Stimulated activated CD4-positive, alpha-beta T cell treated with anti-CD3 and anti-CD28 coated beads, Interleukin-1b, Interleukin-23, amount 100 ng/mL, for 1 hour (primary cell): ENCODE data around the gene TIFAB.
"Not testable (repeated sequence)": the region's sequence is repeated elsewhere in the genome, so short reads cannot be mapped to it uniquely, and the experiment has no call there.

ENCODE experiments used
- DNase-seq, 2 donors: peaks; one replicate each; pipeline ENCODE4 v3.0.0-alpha.2; 2020; ENCODE audit warnings: low read depth in 2 of 2

The TIFAB gene, protein sequence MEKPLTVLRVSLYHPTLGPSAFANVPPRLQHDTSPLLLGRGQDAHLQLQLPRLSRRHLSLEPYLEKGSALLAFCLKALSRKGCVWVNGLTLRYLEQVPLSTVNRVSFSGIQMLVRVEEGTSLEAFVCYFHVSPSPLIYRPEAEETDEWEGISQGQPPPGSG

DNA sequence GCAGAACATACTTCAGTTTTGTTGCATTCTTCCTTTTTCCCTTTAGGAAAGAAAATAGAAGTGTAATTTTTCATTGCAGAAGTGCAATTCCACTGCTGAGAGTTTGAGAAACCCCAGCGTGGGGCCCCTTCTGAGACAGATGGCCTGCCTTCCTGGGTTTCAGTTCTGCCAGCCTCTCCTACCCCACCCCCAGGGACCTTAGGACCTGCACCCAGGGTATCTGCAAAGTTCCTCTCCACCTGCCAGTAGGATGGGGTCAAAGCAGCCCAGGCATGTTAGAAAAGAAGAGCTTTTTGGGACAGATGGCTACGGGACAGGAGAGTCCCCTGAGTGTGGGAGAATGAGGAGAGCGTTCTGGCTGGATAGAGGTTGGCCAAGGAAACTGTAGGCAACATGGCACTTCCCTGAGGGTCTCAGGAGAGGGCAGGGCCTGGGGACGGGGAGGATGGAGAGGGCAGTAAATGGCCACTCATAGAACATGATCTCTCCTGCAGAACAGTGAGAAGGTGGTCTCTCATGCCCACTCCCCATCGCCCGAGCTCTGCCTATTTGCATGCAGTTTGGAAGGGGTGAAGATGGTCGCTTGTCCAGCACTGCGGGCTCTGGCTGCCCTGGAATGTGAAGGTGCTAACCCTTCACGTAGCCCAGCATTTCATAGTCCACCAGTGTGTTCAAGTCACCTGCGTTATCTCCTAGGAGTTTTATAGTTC is at the start of gene TIFAB:
Gene TIFAB, minus strand, starts transcription at position 31 of the 710 bp plus-strand sequence. CDS start 2,412 bp downstream, outside the sequence.
- DNase-seq: no peak

DNA sequence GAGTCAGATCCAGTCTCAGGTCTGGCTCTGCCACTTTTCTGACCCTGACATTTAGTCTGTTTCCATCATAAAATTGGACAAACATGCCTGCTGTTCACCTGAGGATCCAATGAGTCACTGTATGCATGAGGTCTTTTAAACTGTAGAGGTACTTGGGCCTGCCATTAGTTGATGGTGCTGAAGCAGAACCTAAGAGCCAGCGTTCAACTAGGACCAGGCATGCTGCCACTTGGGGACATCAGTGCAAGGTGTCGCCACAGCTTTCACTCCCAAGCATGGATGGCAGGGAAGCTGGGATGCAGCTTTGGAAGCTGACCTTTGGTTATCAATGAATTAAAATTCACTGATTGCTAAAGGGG is 46.5 kb upstream of the TIFAB start:
- no peak for DNase-seq

DNA sequence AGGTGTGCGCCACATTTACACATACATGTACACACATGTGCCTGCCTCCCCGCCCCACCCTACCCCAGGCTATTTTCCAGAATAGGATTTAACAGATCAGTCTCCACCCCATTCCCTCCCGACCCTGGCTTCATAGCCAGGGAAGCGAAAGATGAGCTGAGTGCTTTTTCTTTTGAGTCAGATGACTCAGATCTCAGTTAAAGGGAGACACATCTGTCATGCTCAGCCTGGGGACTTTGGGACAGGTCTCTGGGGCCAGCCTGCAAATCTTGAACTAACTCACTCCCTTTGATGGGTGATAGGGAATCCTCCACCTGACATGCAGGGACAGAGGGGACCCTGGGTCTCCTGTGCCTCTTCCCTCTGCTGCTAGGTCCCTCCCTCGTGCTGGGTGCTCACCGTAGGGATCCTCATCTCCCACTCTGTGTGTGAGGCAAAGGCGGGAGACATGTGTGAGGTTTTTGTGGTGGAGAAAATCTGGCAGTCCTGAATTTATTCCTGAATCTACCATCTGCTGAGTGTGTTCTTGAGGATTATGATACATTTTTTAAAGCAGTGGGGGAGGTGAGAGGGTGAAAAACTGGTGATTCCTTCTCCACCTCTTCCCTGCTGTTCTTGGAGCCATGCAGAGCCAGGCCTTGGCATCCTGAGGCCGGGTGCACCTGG is 46.0 kb upstream of the TIFAB start:
- no peak for DNase-seq

DNA sequence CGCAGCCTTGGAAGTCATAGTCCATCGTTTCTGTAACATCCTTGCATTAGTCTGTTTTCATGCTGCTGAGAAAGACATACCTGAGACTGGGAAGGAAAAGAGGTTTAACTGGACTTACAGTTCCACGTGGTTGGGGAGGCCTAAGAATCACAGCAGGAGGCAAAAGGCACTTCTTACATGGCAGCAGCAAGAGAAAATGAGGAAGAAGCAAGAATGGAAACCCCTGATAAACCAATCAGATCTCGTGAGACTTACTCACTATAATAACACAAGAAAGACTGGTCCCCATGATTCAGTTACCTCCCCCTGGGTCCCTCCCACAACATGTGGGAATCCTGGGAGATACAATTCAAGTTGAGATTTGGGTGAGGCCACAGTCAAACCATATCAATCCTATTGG is 43.4 kb upstream of the TIFAB start:
- DNase-seq: not testable (repeated sequence)

DNA sequence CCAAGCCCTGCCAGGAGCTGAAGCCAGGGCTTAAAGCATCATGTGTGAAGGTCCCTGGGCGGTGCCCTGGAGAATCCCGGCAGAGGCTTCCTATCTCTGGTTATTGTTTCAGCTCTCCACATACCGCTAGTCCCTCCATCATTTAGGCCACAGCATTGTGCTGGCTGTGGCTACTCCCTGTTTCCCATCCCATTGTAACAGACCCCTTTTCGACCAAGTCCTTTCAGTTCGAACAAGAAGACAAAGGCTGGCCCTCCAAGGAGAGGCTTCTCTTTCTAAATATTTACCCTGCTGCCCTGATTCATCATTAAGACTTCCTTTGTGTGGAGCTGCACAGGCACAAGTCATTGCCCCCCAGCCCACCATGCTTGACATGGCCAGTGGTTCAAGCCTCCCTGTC is 42.0 kb upstream of the TIFAB start:
- no peak for DNase-seq

DNA sequence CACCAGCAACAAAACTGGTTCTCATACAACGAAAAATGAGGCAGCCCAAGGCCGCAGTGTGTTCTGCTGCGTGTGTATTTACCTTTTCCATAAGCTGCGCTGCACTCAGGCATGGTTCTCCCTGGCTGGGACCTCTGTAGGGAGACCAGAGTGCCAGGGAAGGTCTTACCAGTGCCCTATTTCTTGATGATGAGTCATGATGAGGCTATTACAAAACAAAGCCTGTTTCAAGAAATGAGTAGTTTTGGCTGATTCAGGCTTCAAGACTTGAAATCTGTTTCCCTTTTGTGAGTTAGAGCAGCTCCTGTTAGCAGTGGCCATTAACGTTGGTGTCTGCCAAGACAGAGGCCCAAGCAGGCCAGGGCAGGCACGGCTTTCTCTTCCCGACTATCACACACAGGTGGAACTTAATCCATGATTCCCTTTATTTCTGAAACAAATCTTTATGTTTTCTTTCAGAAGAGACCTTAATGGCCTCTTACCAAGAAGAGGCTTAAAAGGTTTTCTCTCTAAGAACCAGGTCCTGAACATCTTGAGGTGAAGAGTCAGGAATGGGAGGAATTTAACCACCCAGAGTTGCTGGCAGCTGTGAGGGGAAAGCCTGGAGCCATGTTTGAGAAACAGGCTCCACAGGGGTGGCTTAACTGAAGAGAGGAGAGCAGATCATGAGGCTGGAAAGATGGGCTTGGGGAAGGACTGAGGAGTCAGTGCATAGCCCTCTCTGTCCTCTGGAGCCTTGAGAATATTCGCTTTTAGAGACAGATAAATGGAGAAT is 41.4 kb upstream of the TIFAB start:
- no peak for DNase-seq

DNA sequence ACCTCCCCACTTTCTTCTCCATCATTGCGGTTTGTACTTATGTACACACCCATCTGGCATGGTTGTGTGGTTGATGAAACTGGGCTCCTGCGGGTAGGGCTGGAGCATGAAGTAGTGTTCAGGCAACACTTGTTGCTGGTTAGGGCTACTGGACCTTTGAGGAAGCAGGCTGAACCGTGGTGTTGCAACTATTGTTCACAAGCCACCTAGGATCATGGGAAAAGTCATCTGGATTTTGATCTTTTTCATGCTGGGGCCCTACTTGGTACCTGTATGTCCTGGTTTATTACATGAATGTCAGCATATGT is 40.1 kb upstream of the TIFAB start:
- no peak for DNase-seq

DNA sequence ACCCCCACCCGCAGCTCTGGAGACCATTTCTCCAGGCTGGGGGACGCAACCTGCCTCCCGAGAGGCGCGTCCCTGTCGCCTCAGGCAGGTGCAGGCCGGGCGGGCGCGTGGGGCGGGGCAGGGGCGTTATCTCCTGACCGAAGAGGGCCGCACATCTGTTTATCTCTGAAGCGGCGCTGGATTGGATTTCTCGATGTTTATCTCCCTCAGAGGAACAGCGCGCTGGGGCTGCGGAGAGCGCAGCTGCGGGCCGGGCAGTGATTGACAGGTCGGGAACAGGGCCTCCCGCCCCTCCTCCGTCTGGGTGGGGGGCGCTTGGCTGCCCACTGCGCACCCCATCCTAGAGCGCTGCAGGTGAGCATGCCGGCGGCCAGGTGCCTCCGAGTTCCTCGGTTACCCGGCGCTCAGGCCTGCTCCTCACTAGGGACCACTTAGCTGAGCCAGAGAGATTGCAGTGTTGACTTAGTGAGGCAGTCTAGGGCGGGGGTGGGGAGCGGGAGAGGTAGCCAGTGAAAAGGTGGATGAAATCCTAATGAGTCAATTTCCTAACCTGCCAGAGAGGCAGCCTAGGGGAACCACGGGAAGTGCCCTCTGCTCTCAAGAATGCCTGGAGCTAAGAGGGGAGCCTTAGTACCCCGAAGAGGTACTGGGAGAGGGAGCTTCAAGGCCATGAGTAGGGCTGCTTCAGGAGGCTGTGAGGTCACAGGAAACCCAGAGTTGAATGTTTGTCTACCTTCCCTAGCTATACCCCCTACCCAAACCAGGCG is 39.6 kb upstream of the TIFAB start:
- DNase-seq: no peak

DNA sequence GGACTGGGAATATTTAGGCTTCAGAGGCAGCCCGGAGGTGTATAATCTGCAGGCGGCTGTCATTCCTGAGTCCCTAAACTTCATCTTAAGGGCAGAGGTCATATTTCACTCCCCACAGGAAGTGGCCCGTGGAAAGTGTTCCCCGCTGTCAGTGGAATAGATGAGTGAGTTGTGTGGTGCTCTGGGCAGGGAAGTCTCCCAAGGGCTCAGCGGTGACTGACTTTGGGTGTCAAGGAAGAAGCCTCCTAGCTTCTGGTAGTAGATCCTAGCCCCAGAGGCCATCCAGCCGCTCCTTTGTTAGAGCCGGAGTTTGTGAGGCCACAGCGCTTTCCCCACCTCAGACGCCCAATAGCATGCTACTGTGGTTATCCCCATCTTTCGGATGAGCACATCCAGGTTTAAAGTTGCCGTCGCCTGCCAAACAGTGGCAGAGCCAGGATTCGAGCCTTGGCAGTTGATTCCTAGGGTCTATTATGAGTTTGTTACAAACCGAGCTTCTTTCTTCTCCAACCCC is 38.9 kb upstream of the TIFAB start:
- no peak for DNase-seq

DNA sequence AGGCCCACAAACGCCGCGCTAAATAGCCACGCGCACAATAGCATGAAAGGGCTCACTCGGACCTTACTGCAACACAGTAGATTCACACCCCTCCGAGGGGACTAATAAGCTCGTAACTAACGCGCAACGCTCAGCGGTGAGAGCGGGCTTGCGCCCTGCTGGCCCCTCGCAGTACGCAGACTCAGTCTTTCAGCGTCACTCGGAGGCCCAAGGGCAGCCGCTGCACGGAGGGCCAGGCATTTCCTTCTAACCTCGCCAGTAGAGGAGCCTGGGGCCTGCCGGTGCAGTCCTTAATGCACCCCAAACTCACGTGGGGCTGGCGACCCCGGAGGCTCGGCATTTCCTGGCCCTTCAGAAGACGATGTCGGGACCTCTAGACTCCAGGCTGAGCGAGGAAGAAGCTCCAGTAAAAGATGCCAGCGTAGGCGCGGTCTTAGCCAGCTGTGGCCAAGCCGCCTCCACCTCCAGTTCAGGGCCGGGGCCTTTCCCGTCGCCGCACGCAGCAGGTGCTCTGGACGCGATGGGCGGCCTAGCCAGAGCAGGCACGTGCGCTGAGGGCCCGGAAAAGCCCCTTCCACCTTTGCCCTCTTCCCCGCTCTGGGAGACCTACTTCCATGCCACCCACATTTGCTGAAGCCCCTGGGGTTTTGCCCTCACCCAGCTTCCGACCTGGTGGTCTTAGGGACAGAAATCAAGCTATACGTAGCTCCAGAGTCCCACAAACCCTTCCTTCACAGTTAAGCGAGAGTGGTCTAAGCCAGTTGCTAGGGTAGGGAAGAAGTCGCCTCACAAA is 38.3 kb upstream of the TIFAB start:
- no peak for DNase-seq

DNA sequence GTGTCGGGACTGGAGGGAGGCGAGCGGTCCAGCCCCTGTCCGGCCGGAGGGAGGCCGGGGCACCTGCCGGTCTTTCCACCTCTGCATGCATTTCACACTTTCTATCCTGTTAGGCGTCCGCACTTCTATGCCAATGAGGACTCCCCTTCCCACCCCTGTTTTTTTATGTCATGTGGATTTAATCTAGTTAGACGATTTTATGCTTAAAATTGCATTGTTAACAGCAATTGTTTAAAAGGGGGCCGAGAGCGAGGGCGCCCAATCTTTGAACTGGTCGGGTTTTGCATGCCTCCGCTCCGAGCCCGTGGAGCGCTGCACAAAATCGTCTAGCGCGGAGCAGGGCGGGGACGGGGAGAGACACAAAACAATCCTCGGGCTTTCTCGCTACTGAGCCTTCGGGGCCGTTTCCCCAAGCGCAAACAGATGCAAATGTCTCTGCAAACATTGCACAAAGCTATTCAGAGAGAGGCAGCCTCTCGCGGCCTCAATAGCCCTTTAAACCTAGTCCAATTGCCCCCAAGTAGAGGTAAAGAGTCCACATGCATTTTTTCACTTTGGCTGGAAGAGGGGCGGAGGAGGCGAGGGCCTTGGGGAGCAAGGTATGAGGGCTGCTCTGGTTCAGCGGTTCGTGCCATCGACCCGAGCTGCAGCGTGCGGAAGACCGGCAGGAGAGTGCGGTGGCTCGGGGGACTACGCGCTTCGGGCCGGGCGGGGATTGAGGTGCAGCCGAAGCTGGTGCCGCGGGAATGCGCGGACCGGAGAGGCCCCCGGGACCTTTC is 37.5 kb upstream of the TIFAB start:
- DNase-seq: no peak

DNA sequence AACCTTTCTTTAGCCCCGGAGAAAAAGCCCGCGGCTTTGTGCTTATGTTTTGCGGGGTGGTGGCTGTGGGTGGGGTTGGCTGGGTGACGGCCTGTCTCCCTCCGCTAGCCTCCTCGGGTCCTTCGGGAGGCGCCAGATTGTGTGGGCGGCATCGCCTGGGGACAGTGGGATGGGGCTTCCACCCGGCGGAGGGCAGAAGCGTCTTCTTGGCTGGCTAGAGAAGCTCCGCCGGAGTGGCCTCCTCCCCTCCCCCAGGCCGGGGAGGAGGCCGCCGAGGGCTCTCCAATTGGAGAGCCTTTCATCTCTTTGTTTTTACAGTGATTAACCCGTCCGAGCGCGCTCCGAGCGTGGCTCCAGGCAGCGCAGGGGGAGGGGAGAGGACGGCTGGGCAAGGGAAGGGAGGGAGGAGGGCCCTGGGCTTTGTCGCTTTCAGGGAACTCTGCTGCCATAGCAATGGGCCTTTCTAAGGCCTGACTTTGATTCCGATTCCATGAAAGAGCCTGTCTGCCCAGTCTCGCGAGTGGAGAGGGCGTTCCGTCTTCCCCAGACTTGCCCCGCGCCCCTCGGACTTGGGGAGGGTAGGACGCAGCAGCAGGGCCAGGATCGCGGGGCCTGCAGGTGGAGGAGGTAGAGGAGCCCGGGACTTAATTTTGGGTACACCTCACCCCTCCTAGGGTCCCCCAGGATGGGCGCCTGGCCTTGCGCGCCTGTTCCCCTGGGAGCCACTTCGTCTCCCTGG is 36.7 kb upstream of the TIFAB start:
- DNase-seq: no peak

DNA sequence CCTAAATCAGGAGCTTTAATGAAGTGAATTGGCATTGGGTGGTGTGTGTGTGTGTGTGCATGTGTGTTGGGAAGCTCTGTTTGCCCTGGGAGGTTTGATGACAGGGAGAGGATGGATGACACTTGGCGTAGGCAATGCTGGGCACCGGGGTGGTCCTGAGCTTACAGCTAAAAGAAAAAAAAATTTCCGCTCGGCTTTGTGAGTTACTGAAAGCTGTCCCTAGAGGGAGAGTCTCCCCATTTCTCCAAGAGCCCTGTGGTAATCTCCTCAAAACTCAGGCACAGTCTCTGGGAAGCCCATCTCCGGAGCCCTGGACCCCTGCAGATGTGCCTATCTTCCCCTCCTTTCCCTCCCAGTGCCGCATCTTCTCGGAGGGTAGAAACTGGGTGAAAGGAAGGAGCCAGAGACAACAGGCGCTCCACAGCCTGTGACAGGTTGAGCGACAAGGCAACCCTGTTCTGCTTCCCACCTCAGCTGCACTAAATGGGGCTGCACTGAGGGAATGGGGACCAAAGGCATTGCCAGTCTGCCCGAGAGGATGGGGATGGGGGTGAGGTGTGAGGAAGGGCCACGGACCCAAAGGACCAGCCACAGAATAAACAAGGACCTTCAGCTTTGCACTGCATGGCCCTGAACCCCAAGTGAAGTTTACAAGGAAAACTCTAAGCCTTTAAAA is 35.8 kb upstream of the TIFAB start:
- no peak for DNase-seq

DNA sequence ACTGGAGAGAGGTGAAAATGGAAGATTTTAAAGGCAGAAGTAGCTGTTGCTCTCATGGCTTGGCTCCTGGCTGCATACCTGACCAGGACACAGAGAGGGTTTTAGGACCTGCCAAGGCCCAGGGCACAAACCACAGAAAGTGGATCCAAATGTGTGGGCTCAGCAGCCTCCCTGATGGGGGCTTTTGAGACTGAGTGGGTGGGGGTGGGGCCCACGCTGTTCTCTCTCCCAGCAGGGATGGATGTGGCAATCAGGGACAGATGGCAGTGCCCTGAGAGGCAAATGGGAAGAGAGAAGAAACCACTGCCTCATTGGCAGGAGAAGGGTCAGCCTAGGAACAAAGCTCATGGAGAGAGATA is 34.9 kb upstream of the TIFAB start:
- DNase-seq: no peak

DNA sequence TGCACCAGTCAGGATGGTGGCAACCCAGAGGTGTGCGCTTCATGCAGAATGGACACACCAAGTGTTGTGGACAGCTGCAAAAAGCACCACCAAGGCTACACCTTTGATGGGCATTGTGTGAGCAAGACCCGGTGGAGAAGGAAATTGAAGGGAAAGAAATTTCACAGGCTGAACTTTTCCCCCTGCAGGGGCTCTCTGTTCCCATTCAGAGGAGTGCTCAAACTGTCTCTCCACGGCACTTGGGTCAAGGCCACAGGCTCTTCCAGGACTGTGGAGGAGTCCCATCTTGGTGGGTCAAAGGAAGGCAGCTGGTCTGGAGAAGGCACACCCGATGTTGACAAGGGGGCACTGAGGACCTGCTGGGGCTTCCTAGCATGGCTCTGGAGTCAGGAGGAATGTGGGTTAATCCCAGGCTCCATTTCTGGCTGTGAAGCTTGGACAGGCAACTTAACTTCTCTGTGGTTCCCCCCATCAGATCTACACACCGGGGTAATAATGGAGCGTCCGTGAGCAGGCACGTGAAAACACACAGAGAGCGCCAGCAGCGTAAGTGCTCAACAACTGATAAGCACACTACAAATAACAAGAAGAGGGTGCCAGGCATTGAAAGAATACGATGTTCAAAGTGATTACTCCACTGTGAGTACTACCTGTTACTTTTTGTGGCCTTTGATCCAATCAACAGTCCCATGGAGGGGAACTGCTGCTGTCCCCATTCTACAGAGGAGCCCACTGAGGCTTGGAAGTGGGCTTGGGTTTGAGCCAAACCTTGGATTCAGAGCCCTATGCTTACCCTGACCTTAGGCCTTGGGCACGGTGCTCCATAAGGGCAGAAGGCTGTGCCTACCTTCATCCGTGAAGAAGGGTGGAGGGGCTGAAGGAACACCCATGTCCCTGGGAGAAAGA is 34.2 kb upstream of the TIFAB start:
- DNase-seq: no peak

DNA sequence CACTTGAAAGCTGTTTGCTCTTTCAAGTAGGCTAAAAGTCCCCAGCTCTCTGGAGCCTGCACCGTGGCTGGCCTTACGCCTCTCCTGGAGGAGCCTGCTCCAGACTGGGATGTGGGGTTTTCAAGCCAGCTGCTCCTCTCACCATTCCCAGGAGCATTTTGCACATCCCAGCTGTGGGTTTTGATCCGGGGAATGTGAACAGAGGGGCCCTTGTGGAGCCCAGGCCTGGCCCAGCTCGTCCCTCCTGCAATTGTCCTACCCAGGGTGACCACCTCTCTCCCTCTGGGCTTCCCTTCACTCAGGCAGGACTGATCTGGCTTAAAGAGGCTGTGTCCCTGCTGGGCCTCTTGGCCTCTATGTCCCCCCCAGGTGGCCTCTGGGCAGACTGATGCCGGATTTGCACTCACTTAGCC is 32.5 kb upstream of the TIFAB start:
- DNase-seq: no peak

DNA sequence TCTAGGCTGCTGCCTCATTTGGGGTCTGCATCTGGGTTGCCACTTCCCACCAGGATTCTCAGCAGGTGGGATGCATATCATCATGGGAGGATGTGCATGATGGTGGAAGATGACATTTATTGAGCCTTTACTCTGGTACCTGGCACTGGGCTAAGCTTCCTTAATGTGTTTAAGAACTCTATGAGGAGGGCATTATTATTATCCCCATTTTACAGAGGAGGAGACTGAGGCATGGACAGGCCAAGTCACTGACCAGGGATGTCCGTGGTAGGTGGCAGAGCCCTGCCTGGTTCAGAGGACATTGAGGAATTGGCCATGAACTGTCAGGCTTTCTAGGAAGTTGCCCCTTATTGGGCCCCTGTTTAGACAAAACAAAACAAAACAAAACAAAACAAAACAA is 31.1 kb upstream of the TIFAB start:
- no peak for DNase-seq

DNA sequence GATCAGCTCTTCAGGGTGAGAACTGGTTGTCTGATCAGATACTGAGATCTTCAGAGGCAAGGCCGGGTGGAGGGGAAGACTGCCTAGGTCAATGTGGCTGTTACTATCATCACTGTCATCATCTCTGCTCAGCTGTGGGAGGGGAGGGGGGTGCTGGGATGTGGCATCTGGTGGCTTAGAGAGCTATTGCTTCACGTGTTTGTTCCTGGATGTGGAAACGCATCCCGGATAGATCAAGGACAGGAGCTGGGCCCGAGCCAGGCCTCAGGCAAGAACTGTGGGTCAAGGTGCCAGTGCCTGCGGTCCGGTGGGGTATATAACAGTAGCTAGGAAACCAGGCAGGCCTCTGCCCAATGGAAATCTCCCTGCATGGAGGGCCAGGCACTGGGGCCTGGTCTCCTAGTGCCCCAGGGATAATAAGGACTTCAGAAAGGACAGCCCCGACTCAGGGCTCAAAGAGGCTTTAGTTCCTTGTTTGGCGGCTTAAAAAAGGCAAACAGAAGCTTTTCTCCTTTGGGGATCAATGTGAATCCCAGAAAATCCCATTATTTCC is 30.3 kb upstream of the TIFAB start:
- DNase-seq: no peak
